ENCODE data around the gene RNF113B.

RNF113B gene

DNA sequence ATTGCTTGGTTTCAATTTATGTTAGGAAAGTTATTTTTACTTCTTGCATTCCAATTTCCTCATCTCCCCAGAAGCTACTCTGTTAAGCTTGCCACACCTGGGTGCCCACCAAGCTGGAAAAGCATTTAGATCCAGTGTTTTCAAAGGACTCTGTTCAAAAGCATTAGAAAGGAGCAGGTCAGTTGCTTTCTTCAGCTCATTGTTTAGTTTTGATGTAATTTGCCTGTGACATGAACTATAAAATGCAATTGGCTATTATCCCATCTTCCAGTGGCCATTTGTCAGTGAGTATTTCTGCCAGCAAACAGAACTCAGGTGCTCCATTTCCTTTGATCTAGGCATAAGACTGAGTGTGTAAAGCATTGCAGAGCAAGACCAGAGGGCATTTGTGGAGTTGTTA is 46.7 kb upstream of the RNF113B start:
- peaks cover 3% of the 10 kb centered on the region for H3K79me2 ChIP-seq
- H3K27me3 ChIP-seq (ENCODE audit: control insufficient read depth, insufficient read depth, low read length): no peaks in the 10 kb centered on the region
- no peak overlapping the region for H3K27ac ChIP-seq
- H2AFZ ChIP-seq: no peak overlapping the region
- peaks cover 10% of the 10 kb centered on the region for H3K4me1 ChIP-seq
- no peak overlapping the region for H3K4me3 ChIP-seq (ENCODE audit: low read depth, low read length)
- H3K4me2 ChIP-seq (ENCODE audit: low read length): no peak overlapping the region
- H3K9me3 ChIP-seq (ENCODE audit: control insufficient read depth, low read length): no peaks in the 10 kb centered on the region
- TF ChIP-seq, protein P1, sequence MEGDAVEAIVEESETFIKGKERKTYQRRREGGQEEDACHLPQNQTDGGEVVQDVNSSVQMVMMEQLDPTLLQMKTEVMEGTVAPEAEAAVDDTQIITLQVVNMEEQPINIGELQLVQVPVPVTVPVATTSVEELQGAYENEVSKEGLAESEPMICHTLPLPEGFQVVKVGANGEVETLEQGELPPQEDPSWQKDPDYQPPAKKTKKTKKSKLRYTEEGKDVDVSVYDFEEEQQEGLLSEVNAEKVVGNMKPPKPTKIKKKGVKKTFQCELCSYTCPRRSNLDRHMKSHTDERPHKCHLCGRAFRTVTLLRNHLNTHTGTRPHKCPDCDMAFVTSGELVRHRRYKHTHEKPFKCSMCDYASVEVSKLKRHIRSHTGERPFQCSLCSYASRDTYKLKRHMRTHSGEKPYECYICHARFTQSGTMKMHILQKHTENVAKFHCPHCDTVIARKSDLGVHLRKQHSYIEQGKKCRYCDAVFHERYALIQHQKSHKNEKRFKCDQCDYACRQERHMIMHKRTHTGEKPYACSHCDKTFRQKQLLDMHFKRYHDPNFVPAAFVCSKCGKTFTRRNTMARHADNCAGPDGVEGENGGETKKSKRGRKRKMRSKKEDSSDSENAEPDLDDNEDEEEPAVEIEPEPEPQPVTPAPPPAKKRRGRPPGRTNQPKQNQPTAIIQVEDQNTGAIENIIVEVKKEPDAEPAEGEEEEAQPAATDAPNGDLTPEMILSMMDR (IDR thresholded peaks at IDR 0.05): no peak
- no peak overlapping the region for H3K9ac ChIP-seq
- H3K36me3 ChIP-seq (ENCODE audit: control insufficient read depth, insufficient read depth, low read length): no peaks in the 10 kb centered on the region

DNA sequence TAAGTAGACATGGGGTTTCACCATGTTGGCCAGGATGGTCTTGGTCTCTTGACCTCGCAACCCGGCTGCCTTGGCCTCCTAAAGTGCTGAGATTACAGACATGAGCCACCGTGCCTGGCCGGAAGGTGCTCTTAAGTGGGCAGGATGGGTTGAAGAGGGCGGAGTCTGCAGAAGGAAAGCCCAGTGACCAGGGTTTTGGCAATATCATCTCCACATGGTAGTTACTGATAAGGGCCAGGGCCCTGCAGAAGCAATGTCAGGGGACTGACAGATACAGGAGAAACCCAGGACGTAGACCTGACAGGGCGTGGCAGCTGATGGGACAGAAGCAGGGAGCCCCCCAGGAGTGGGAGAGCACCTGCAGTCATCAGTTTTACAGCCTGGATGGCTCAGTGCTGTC is 45.7 kb upstream of the RNF113B start:
- H3K4me1 ChIP-seq: peaks cover 10% of the 10 kb centered on the region
- no peak overlapping the region for H3K4me2 ChIP-seq (ENCODE audit: low read length)
- H3K27me3 ChIP-seq (ENCODE audit: control insufficient read depth, insufficient read depth, low read length): no peaks in the 10 kb centered on the region
- H3K36me3 ChIP-seq (ENCODE audit: control insufficient read depth, insufficient read depth, low read length): no peaks in the 10 kb centered on the region
- no peak overlapping the region for H2AFZ ChIP-seq
- H3K4me3 ChIP-seq (ENCODE audit: low read depth, low read length): no peak overlapping the region
- TF ChIP-seq, protein P1 (IDR thresholded peaks at IDR 0.05): no peak
- H3K9ac ChIP-seq: no peak overlapping the region
- peaks cover 3% of the 10 kb centered on the region for H3K79me2 ChIP-seq
- H3K27ac ChIP-seq: no peak overlapping the region
- H3K9me3 ChIP-seq (ENCODE audit: control insufficient read depth, low read length): no peaks in the 10 kb centered on the region

DNA sequence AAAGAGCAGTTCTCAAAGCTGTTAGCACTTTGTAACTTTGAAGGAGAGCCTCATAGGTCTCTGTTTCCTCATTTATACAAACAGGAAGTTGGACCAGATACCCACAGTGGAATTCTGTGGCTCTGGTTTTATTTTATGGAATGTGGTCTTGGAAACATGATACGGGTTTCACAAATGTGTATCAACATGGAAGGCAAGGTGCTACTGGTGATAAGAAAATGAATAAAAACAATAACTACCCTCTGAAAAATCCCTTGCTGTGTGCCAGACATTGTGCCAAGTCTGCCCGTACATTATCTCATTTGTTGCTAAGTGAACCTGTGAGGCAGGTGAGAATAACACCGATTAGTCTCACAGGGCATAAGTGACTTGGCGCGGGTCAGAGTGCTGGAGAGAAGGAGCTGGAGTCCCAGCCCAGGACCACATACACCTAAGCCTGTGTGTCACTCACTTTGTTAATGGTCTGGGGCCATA is 45.0 kb upstream of the RNF113B start:
- H3K79me2 ChIP-seq: peaks cover 3% of the 10 kb centered on the region
- no peak overlapping the region for H2AFZ ChIP-seq
- no peak overlapping the region for H3K4me3 ChIP-seq (ENCODE audit: low read depth, low read length)
- H3K4me2 ChIP-seq (ENCODE audit: low read length): peak overlapping the region; percentile 10
- peak overlapping the region; percentile 32 for H3K27ac ChIP-seq
- H3K9ac ChIP-seq: no peak overlapping the region
- H3K36me3 ChIP-seq (ENCODE audit: control insufficient read depth, insufficient read depth, low read length): no peaks in the 10 kb centered on the region
- no peaks in the 10 kb centered on the region for H3K27me3 ChIP-seq (ENCODE audit: control insufficient read depth, insufficient read depth, low read length)
- TF ChIP-seq, protein P1 (IDR thresholded peaks at IDR 0.05): no peak
- no peaks in the 10 kb centered on the region for H3K9me3 ChIP-seq (ENCODE audit: control insufficient read depth, low read length)
- peaks cover 10% of the 10 kb centered on the region for H3K4me1 ChIP-seq

DNA sequence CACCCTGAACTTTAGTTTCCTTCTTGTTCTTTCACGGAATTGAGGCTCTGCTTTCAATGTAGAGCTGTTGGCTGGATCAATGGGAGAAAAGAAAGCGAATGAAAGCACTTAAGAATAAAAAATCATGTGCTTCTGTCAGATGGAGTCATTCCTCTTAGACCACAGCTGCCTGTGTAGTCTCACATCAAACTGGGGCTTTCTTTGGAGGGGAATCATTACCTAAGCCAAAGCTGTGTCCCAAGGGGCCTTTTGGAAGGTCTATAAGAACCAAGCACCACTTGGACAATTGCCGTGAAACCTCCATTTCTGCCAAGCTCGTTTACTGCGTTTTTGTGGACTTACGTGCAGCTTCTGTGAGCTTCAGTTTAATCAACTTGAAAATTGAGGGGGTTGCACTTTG is 44.2 kb upstream of the RNF113B start:
- H3K9ac ChIP-seq: no peak overlapping the region
- H3K27ac ChIP-seq: no peak overlapping the region
- H3K9me3 ChIP-seq (ENCODE audit: control insufficient read depth, low read length): no peaks in the 10 kb centered on the region
- H3K36me3 ChIP-seq (ENCODE audit: control insufficient read depth, insufficient read depth, low read length): no peaks in the 10 kb centered on the region
- H2AFZ ChIP-seq: no peak overlapping the region
- H3K79me2 ChIP-seq: no peaks in the 10 kb centered on the region
- TF ChIP-seq, protein P1 (IDR thresholded peaks at IDR 0.05): no peak
- no peak overlapping the region for H3K4me3 ChIP-seq (ENCODE audit: low read depth, low read length)
- peaks cover 15% of the 10 kb centered on the region for H3K4me1 ChIP-seq
- H3K27me3 ChIP-seq (ENCODE audit: control insufficient read depth, insufficient read depth, low read length): no peaks in the 10 kb centered on the region
- H3K4me2 ChIP-seq (ENCODE audit: low read length): no peak overlapping the region

DNA sequence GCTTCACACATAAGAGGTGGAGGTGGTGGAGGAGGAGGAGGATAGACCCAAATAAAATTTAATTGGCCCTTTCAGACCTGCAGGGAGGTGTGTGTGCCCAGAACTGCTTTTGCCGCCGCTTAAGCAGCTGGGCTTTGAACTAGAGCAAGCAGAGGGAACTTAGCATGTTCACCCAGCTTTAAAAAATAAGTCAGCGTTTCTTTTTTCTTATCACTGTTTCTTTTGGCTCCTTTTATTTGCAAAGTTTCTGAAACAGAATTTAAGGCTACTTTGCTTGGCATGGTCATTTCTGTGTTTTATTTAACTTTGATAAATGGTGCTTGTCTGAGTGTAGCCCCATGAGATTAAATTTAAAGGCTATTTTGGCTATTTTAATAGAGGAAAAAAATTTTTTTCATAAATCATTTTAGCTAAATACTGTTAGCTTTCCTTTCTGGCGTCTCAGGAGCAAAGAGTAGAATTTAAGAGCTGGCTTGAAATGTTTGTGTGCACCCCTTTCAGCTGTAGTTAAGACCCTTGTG is 43.3 kb upstream of the RNF113B start:
- Histone ChIP-seq H3K36me3 (ENCODE audit: control insufficient read depth, insufficient read depth, low read length) (no peaks in the 10 kb centered on the region), H3K9ac (no peak overlapping the region), H3K27me3 (ENCODE audit: control insufficient read depth, insufficient read depth, low read length) (no peaks in the 10 kb centered on the region), H3K79me2 (no peaks in the 10 kb centered on the region), H3K4me1 (peaks cover 15% of the 10 kb centered on the region), H3K27ac (no peak overlapping the region), H3K4me2 (ENCODE audit: low read length) (no peak overlapping the region), H3K9me3 (ENCODE audit: control insufficient read depth, low read length) (no peaks in the 10 kb centered on the region), H2AFZ (no peak overlapping the region), H3K4me3 (ENCODE audit: low read depth, low read length) (no peak overlapping the region)
- TF ChIP-seq, protein P1 (IDR thresholded peaks at IDR 0.05): no peak

Measured in parathyroid adenoma (tissue), 2 donors.